SK-N-SH treated with all-trans-retinoic acid at 6 μM for 48 hours (cell line): ENCODE measurements around the gene PTPN1.

Experiments
- ATAC-seq: fragments of 200-7000 bp; cut with Tn5 transposase; 3 replicates; pipeline ENCODE4 v1.9.1; 2020; ENCODE audit warnings: mild to moderate bottlenecking, moderate library complexity
- BACH2 ChIP-seq: fragments of 250-450 bp; sonication (Bioruptor Pico); IDR thresholded peaks from 2 replicates; pipeline ENCODE4 v1.9.0; 2021; ENCODE audit warnings: mild to moderate bottlenecking, borderline replicate concordance
- CSDC2 ChIP-seq: fragments of 250-450 bp; sonication (Bioruptor Pico); IDR thresholded peaks from 2 replicates; pipeline ENCODE4 v1.5.0; 2020; ENCODE audit warnings: mild to moderate bottlenecking, moderate library complexity
- ESRRG ChIP-seq: fragments of 250-450 bp; sonication (Bioruptor Pico); IDR thresholded peaks from 2 replicates; pipeline ENCODE4 v1.6.1; 2021; ENCODE audit warnings: mild to moderate bottlenecking
- GLIS3 ChIP-seq: fragments of 250-450 bp; sonication (Bioruptor Pico); IDR thresholded peaks from 2 replicates; pipeline ENCODE4 v1.5.0; 2020; ENCODE audit warnings: mild to moderate bottlenecking, moderate library complexity
- ISL1 ChIP-seq: fragments of 250-450 bp; sonication (Bioruptor Pico); IDR thresholded peaks from 2 replicates; pipeline ENCODE4 v2.1.2; 2022; ENCODE audit warnings: mild to moderate bottlenecking, moderate library complexity
- OSR1 ChIP-seq: fragments of 250-450 bp; sonication (Bioruptor Pico); IDR thresholded peaks from 2 replicates; pipeline ENCODE4 v1.8.0; 2022; ENCODE audit warnings: moderate library complexity, mild to moderate bottlenecking, inconsistent platforms
- RARB ChIP-seq: fragments of 250-450 bp; sonication (Bioruptor Pico); IDR thresholded peaks from 2 replicates; pipeline ENCODE4 v1.8.0; 2021; ENCODE audit warnings: mild to moderate bottlenecking, moderate library complexity
- SNAI2 ChIP-seq: fragments of 250-450 bp; sonication (Bioruptor Pico); IDR thresholded peaks from 2 replicates; pipeline ENCODE4 v1.5.0; 2020; ENCODE audit warnings: mild to moderate bottlenecking, moderate library complexity
- TCF4 ChIP-seq: fragments of 250-450 bp; sonication (Bioruptor Pico); IDR thresholded peaks from 2 replicates; pipeline ENCODE4 v1.8.0; 2021; ENCODE audit warnings: mild to moderate bottlenecking, moderate library complexity, borderline replicate concordance
- TOX ChIP-seq: fragments of 250-450 bp; sonication (Bioruptor Pico); IDR thresholded peaks from 2 replicates; pipeline ENCODE4 v1.8.0; 2021; ENCODE audit warnings: mild to moderate bottlenecking, moderate library complexity, borderline replicate concordance
- ZC3H10 ChIP-seq: fragments of 250-450 bp; sonication (Bioruptor Pico); IDR thresholded peaks from 2 replicates; pipeline ENCODE4 v1.5.1; 2021; ENCODE audit warnings: mild to moderate bottlenecking, moderate library complexity
- ZFP3 ChIP-seq: fragments of 250-450 bp; sonication (Bioruptor Pico); IDR thresholded peaks from 2 replicates; pipeline ENCODE4 v1.5.0; 2020; ENCODE audit warnings: mild to moderate bottlenecking, moderate library complexity
- ZFP30 ChIP-seq: fragments of 450-650 bp; formaldehyde crosslinking; IDR thresholded peaks from 2 replicates; pipeline ENCODE4 v1.5.0; 2022; ENCODE audit warnings: mild to moderate bottlenecking, moderate library complexity
- ZNF565 ChIP-seq: fragments of 450-650 bp; formaldehyde crosslinking; conservative IDR thresholded peaks from 2 replicates; pipeline ENCODE4 v1.5.0; 2020; ENCODE audit warnings: low read depth, mild to moderate bottlenecking, moderate library complexity
- ZNF70 ChIP-seq: fragments of 450-650 bp; formaldehyde crosslinking; IDR thresholded peaks from 2 replicates; pipeline ENCODE4 v1.5.0; 2020; ENCODE audit warnings: mild to moderate bottlenecking, moderate library complexity
- ZNF8 ChIP-seq: fragments of 450-650 bp; formaldehyde crosslinking; IDR thresholded peaks from 2 replicates; pipeline ENCODE4 v1.5.0; 2020; ENCODE audit warnings: mild to moderate bottlenecking, moderate library complexity
- TF ChIP-seq, protein P1 (sequence below): fragments of 250-450 bp; sonication (Bioruptor Pico); IDR thresholded peaks from 2 replicates; pipeline ENCODE4 v1.5.1; 2020; ENCODE audit warnings: low read depth, mild to moderate bottlenecking, moderate library complexity
- TF ChIP-seq, protein P2 (sequence below): fragments of 250-450 bp; sonication (Bioruptor Pico); IDR thresholded peaks from 2 replicates; pipeline ENCODE4 v1.8.0; 2020; ENCODE audit warnings: mild to moderate bottlenecking, moderate library complexity, borderline replicate concordance
- TF ChIP-seq, protein P3 (sequence below): fragments of 250-450 bp; sonication (Bioruptor Pico); IDR thresholded peaks from 2 replicates; pipeline ENCODE4 v1.5.1; 2021; ENCODE audit warnings: mild to moderate bottlenecking, moderate library complexity
- TF ChIP-seq, protein P4 (sequence below): fragments of 250-450 bp; sonication (Bioruptor Pico); IDR thresholded peaks from 2 replicates; pipeline ENCODE4 v1.5.0; 2020; ENCODE audit warnings: mild to moderate bottlenecking, moderate library complexity

PTPN1 gene

GRCh38 chr20:50624351-50625016 lies 114.3 kb downstream of the PTPN1 start:
- TF ChIP-seq, protein P1, sequence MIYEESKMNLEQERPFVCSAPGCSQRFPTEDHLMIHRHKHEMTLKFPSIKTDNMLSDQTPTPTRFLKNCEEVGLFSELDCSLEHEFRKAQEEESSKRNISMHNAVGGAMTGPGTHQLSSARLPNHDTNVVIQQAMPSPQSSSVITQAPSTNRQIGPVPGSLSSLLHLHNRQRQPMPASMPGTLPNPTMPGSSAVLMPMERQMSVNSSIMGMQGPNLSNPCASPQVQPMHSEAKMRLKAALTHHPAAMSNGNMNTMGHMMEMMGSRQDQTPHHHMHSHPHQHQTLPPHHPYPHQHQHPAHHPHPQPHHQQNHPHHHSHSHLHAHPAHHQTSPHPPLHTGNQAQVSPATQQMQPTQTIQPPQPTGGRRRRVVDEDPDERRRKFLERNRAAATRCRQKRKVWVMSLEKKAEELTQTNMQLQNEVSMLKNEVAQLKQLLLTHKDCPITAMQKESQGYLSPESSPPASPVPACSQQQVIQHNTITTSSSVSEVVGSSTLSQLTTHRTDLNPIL (CRISPR knock-in tag) = no peak
- no peak for TF ChIP-seq ZFP30 (CRISPR knock-in tag)
- no peak for TF ChIP-seq BACH2
- no peak for TF ChIP-seq TCF4
- no peak for TF ChIP-seq TOX (CRISPR knock-in tag)
- TF ChIP-seq CSDC2 (CRISPR knock-in tag) = no peak
- TF ChIP-seq ESRRG (CRISPR knock-in tag) = no peak
- no peak for TF ChIP-seq GLIS3 (CRISPR knock-in tag)
- TF ChIP-seq, protein P2, sequence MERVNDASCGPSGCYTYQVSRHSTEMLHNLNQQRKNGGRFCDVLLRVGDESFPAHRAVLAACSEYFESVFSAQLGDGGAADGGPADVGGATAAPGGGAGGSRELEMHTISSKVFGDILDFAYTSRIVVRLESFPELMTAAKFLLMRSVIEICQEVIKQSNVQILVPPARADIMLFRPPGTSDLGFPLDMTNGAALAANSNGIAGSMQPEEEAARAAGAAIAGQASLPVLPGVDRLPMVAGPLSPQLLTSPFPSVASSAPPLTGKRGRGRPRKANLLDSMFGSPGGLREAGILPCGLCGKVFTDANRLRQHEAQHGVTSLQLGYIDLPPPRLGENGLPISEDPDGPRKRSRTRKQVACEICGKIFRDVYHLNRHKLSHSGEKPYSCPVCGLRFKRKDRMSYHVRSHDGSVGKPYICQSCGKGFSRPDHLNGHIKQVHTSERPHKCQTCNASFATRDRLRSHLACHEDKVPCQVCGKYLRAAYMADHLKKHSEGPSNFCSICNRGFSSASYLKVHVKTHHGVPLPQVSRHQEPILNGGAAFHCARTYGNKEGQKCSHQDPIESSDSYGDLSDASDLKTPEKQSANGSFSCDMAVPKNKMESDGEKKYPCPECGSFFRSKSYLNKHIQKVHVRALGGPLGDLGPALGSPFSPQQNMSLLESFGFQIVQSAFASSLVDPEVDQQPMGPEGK (CRISPR knock-in tag) = no peak
- TF ChIP-seq ZNF8 (CRISPR knock-in tag) = no peak
- no peak for TF ChIP-seq ZFP3 (CRISPR knock-in tag)
- TF ChIP-seq, protein P3, sequence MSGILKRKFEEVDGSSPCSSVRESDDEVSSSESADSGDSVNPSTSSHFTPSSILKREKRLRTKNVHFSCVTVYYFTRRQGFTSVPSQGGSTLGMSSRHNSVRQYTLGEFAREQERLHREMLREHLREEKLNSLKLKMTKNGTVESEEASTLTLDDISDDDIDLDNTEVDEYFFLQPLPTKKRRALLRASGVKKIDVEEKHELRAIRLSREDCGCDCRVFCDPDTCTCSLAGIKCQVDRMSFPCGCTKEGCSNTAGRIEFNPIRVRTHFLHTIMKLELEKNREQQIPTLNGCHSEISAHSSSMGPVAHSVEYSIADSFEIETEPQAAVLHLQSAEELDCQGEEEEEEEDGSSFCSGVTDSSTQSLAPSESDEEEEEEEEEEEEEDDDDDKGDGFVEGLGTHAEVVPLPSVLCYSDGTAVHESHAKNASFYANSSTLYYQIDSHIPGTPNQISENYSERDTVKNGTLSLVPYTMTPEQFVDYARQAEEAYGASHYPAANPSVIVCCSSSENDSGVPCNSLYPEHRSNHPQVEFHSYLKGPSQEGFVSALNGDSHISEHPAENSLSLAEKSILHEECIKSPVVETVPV = no peak
- TF ChIP-seq OSR1 (CRISPR knock-in tag) = no peak
- TF ChIP-seq ZC3H10 (CRISPR knock-in tag) = no peak
- no peak for TF ChIP-seq ZNF70 (CRISPR knock-in tag)
- TF ChIP-seq ISL1 = no peak
- no peak for ATAC-seq

GRCh38 chr20:50625986-50626677 lies 115.9 kb downstream of the PTPN1 start:
- ATAC-seq = peak; percentile 83
- no peak for TF ChIP-seq GLIS3 (CRISPR knock-in tag)
- TF ChIP-seq CSDC2 (CRISPR knock-in tag) = no peak
- TF ChIP-seq, protein P2 (CRISPR knock-in tag) = no peak
- no peak for TF ChIP-seq ZNF70 (CRISPR knock-in tag)
- TF ChIP-seq ZFP3 (CRISPR knock-in tag) = no peak
- TF ChIP-seq SNAI2 = no peak
- no peak for TF ChIP-seq RARB (CRISPR knock-in tag)
- TF ChIP-seq, protein P4, sequence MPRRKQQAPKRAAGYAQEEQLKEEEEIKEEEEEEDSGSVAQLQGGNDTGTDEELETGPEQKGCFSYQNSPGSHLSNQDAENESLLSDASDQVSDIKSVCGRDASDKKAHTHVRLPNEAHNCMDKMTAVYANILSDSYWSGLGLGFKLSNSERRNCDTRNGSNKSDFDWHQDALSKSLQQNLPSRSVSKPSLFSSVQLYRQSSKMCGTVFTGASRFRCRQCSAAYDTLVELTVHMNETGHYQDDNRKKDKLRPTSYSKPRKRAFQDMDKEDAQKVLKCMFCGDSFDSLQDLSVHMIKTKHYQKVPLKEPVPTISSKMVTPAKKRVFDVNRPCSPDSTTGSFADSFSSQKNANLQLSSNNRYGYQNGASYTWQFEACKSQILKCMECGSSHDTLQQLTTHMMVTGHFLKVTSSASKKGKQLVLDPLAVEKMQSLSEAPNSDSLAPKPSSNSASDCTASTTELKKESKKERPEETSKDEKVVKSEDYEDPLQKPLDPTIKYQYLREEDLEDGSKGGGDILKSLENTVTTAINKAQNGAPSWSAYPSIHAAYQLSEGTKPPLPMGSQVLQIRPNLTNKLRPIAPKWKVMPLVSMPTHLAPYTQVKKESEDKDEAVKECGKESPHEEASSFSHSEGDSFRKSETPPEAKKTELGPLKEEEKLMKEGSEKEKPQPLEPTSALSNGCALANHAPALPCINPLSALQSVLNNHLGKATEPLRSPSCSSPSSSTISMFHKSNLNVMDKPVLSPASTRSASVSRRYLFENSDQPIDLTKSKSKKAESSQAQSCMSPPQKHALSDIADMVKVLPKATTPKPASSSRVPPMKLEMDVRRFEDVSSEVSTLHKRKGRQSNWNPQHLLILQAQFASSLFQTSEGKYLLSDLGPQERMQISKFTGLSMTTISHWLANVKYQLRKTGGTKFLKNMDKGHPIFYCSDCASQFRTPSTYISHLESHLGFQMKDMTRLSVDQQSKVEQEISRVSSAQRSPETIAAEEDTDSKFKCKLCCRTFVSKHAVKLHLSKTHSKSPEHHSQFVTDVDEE (CRISPR knock-in tag) = no peak
- no peak for TF ChIP-seq ZC3H10 (CRISPR knock-in tag)
- no peak for TF ChIP-seq ESRRG (CRISPR knock-in tag)
- no peak for TF ChIP-seq ZNF565 (CRISPR knock-in tag)
- no peak for TF ChIP-seq TCF4
- no peak for TF ChIP-seq TOX (CRISPR knock-in tag)

- no peak for TF ChIP-seq ZNF8 (CRISPR knock-in tag)
- TF ChIP-seq ZNF70 (CRISPR knock-in tag) = no peak
- ATAC-seq = no peak
Measured at GRCh38 chr20:50627747-50628146, 117.6 kb downstream of the PTPN1 start.
